Measurements from ENCODE around the gene NUDCD3. TPM values are rescaled to one million over a fixed set of nuclear protein-coding genes. Genes with fewer than 3 reads are reported as not detected.
A peak's percentile ranks its signal among the peaks of the same experiment; 100 is the strongest.

Gene NUDCD3
- total and polyA plus RNA-seq, 7 donors: 34.6 to 140 (median 97.7) TPM

- ATAC-seq (peak; percentile 29 to 74 (median 62)), DNase-seq (no peak)
- WGBS, 3 donors: 51 to 83% (median 51%) methylated on average over 5 of the region's 5 CpGs
- Histone ChIP-seq H3K36me3 (ENCODE audit: insufficient read depth in 1 of 2, low read depth in 1 of 2) (peaks cover 0 to 7% of the 10 kb centered on the region in 2 donors), H3K27me3 (ENCODE audit: insufficient read depth in 3 of 3, low read length in 2 of 3) (no peaks in the 10 kb centered on the region), H3K4me3 (no peak overlapping the region), H3K9me3 (no peaks in the 10 kb centered on the region), H3K27ac (peak overlapping the region; percentile 58), H3K4me1 (peaks cover 71% of the 10 kb centered on the region)
- intact Hi-C loops (cut with DNase I): loop anchor here in 1 of 2 donors (5.0 kb wide), 1 partner anchor 41 kb away; no protein-coding TSS in a partner anchor
- TF ChIP-seq, protein P1, sequence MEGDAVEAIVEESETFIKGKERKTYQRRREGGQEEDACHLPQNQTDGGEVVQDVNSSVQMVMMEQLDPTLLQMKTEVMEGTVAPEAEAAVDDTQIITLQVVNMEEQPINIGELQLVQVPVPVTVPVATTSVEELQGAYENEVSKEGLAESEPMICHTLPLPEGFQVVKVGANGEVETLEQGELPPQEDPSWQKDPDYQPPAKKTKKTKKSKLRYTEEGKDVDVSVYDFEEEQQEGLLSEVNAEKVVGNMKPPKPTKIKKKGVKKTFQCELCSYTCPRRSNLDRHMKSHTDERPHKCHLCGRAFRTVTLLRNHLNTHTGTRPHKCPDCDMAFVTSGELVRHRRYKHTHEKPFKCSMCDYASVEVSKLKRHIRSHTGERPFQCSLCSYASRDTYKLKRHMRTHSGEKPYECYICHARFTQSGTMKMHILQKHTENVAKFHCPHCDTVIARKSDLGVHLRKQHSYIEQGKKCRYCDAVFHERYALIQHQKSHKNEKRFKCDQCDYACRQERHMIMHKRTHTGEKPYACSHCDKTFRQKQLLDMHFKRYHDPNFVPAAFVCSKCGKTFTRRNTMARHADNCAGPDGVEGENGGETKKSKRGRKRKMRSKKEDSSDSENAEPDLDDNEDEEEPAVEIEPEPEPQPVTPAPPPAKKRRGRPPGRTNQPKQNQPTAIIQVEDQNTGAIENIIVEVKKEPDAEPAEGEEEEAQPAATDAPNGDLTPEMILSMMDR (IDR thresholded peaks at IDR 0.05): no peak
These were observed 42.5 kb downstream of the NUDCD3 start for GRCh38 chr7:44447874-44448425.

DNA sequence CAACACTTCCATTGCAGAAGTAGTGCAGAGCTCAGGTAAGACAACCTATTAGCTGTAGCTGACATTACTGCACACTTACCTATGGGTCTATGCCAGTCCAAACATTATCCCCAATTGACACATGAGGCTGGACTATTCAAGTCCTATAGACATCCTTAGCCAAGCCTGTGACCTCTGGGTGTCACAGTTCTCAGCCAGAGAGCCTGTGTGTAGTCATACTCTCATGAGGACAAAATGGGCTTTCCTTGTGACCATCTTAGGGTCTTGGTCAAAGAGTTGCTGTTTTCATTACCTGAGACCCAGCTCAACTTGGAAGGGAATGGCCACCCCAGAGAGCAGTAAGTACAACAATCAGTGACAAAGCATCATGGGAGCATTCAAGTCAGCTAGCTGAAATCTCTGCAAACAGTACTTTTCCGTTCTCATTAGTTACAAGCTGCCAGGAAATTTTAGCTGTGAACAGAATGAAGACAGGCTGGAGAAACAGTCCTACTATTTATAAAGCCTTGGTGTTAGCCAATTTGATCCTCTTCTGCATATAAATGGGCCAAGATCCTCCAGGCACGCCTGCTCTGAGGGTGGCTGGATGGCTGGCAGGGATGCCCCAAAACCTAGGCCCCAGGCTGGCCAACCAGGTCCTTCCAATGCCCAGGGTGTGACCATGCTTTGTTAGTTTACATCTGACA, 44.3 kb downstream of the NUDCD3 start:
- intact Hi-C loops (cut with DNase I): loop anchor here in 1 of 2 donors (5.0 kb wide), 1 partner anchor 39 kb away; no protein-coding TSS in a partner anchor

GRCh38 chr7:44441079-44441478, 49.4 kb downstream of the NUDCD3 start:
- no peaks in the 10 kb centered on the region for H3K36me3 ChIP-seq (ENCODE audit: insufficient read depth in 1 of 2, low read depth in 1 of 2)
- H3K4me3 ChIP-seq: no peak overlapping the region
- DNase-seq: no peak
- 93 to 97% (median 94%) methylated on average over 3 of the region's 3 CpGs for WGBS, 3 donors
- H3K27me3 ChIP-seq (ENCODE audit: insufficient read depth in 3 of 3, low read length in 2 of 3): no peaks in the 10 kb centered on the region
- H3K4me1 ChIP-seq: peaks cover 46% of the 10 kb centered on the region
- H3K9me3 ChIP-seq: no peaks in the 10 kb centered on the region
- intact Hi-C loops (cut with DNase I): no loop called here
- no peak for ATAC-seq
- no peak overlapping the region for H3K27ac ChIP-seq
- TF ChIP-seq, protein P1 (IDR thresholded peaks at IDR 0.05): no peak

More for the DNA sequence above, 44.3 kb downstream of the NUDCD3 start:
- Histone ChIP-seq H3K4me1 (peaks cover 75% of the 10 kb centered on the region), H3K4me3 (no peak overlapping the region), H3K27ac (peak overlapping the region; percentile 58), H3K36me3 (ENCODE audit: insufficient read depth in 1 of 2, low read depth in 1 of 2) (peaks cover 0 to 7% of the 10 kb centered on the region in 2 donors), H3K9me3 (no peaks in the 10 kb centered on the region), H3K27me3 (ENCODE audit: insufficient read depth in 3 of 3, low read length in 2 of 3) (no peaks in the 10 kb centered on the region)
- DNase-seq (no peak), ATAC-seq (peak; percentile 23 to 78 (median 44))
- TF ChIP-seq, protein P1 (IDR thresholded peaks at IDR 0.05): no peak
- WGBS, 3 donors: 25 to 37% (median 34%) methylated on average over 2 of the region's 2 CpGs

- no peaks in the 10 kb centered on the region for H3K36me3 ChIP-seq (ENCODE audit: insufficient read depth in 1 of 2, low read depth in 1 of 2)
- TF ChIP-seq, protein P1 (IDR thresholded peaks at IDR 0.05): no peak
- peak in 1 of 4 donors; percentile 24 for ATAC-seq
- no peaks in the 10 kb centered on the region for H3K9me3 ChIP-seq
- H3K27me3 ChIP-seq (ENCODE audit: insufficient read depth in 3 of 3, low read length in 2 of 3): no peaks in the 10 kb centered on the region
- no peak overlapping the region for H3K27ac ChIP-seq
- no peak overlapping the region for H3K4me3 ChIP-seq
- intact Hi-C loops (cut with DNase I): no loop called here
- peaks cover 41% of the 10 kb centered on the region for H3K4me1 ChIP-seq
- no peak for DNase-seq
These were observed 49.8 kb downstream of the NUDCD3 start for GRCh38 chr7:44440577-44441078.

All from psoas muscle (tissue), 8 donors.